ENCODE data around the gene BST2.

Gene BST2

GRCh38 chr19:17405250-17406045, at the start of gene BST2:
BST2 (minus strand) TSS chr19:17405630; CDS start chr19:17405575, 55 bp downstream.
- DNase-seq (ENCODE audit: low spot score): peak; percentile 62

- no peak for DNase-seq (ENCODE audit: low spot score)
Measured at GRCh38 chr19:17454576-17455071, 49.2 kb upstream of the BST2 start.

- DNase-seq (ENCODE audit: low spot score): no peak
Measured at GRCh38 chr19:17451820-17452219, 46.4 kb upstream of the BST2 start.

GRCh38 chr19:17450264-17451075, 45.0 kb upstream of the BST2 start:
- DNase-seq (ENCODE audit: low spot score): no peak

GRCh38 chr19:17448131-17448967, 42.9 kb upstream of the BST2 start, which contains the start of gene TMEM221:
TMEM221 (minus strand) TSS chr19:17448668; CDS start chr19:17448462, 206 bp downstream.
- DNase-seq (ENCODE audit: low spot score): no peak

GRCh38 chr19:17447704-17448130, 42.3 kb upstream of the BST2 start:
- no peak for DNase-seq (ENCODE audit: low spot score)

GRCh38 chr19:17445526-17446165, 40.2 kb upstream of the BST2 start:
- no peak for DNase-seq (ENCODE audit: low spot score)

- DNase-seq (ENCODE audit: low spot score): no peak
Measured at GRCh38 chr19:17441241-17442021, 36.0 kb upstream of the BST2 start.

- no peak for DNase-seq (ENCODE audit: low spot score)
Measured at GRCh38 chr19:17436874-17437267, 31.4 kb upstream of the BST2 start.

GRCh38 chr19:17436094-17436873, 30.9 kb upstream of the BST2 start:
- DNase-seq (ENCODE audit: low spot score): no peak

GRCh38 chr19:17435218-17435617, 29.8 kb upstream of the BST2 start:
- DNase-seq (ENCODE audit: low spot score): no peak

- no peak for DNase-seq (ENCODE audit: low spot score)
Measured at GRCh38 chr19:17431417-17431816, 26.0 kb upstream of the BST2 start.

- no peak for DNase-seq (ENCODE audit: low spot score)
Measured at GRCh38 chr19:17429641-17430113, 24.2 kb upstream of the BST2 start.

GRCh38 chr19:17424743-17425365, 19.4 kb upstream of the BST2 start:
- no peak for DNase-seq (ENCODE audit: low spot score)

- DNase-seq (ENCODE audit: low spot score): no peak
Measured at GRCh38 chr19:17423429-17424208, 18.2 kb upstream of the BST2 start.

- no peak for DNase-seq (ENCODE audit: low spot score)
Measured at GRCh38 chr19:17421942-17422341, 16.5 kb upstream of the BST2 start.

- DNase-seq (ENCODE audit: low spot score): no peak
Measured at GRCh38 chr19:17420475-17420924, 15.1 kb upstream of the BST2 start.

Measured in putamen (tissue), 1 donor.